RWPE1 (cell line): ENCODE data around the gene TSPAN15.

Experiments
- CTCF ChIA-PET: fragments of 350-600 bp; sonication (Branson Sonifier 250); formaldehyde crosslinking; extraction: SDS; loops from one replicate; lab custom pipeline; 2021; lab: Yijun Ruan, JAX
- POLR2A ChIA-PET: fragments of 400-600 bp; formaldehyde crosslinking; extraction: SDS; loops from one replicate; lab custom pipeline; 2020; ENCODE audit warnings: antibody characterized with exemption; ENCODE audit not compliant: low non-redundant PET; lab: Yijun Ruan, JAX
- DNase-seq: peaks from one replicate; pipeline ENCODE4 v3.0.0; 2012; ENCODE audit warnings: low spot score
- H3K27ac ChIP-seq: fragments of 450-650 bp; 2 replicates; pipeline ENCODE4 v1.5.1; 2017
- CTCF ChIP-seq: fragments of 450-650 bp; conservative IDR thresholded peaks from 2 replicates; pipeline ENCODE4 v1.5.1; 2017; ENCODE audit warnings: low read depth, mild to moderate bottlenecking

TSPAN15 gene

GRCh38 chr10:69409968-69410367, 41.3 kb upstream of the TSPAN15 start:
- no peak for TF ChIP-seq CTCF
- no peak for DNase-seq
- CTCF ChIA-PET: no interaction called here
- no peak overlapping the region for H3K27ac ChIP-seq
- POLR2A ChIA-PET: no interaction called here

- ChIA-PET CTCF (interaction anchor here (0.5 to 1.5 kb wide), 3 partner anchors 39 to 295 kb away, joined by 3 to 8 read pairs (median 5); no protein-coding TSS in a partner anchor), POLR2A (no interaction called here)
- no peak for TF ChIP-seq CTCF
- DNase-seq: no peak
- H3K27ac ChIP-seq: no peak overlapping the region
Measured at GRCh38 chr10:69410487-69410886, 40.8 kb upstream of the TSPAN15 start.

- CTCF ChIA-PET: interaction anchor here (0.6 to 1.5 kb wide), 4 partner anchors 38 to 246 kb away, joined by 3 to 8 read pairs (median 3); no protein-coding TSS in a partner anchor
- no peak for DNase-seq
- POLR2A ChIA-PET: interaction anchor here (0.6 kb wide), 1 partner anchor 1233 kb away, joined by 3 read pairs; no protein-coding TSS in a partner anchor
- no peak overlapping the region for H3K27ac ChIP-seq
- no peak for TF ChIP-seq CTCF
Measured at GRCh38 chr10:69411476-69411875, 39.8 kb upstream of the TSPAN15 start.

GRCh38 chr10:69412232-69412790, 39.0 kb upstream of the TSPAN15 start:
- ChIA-PET POLR2A (no interaction called here), CTCF (interaction anchor here (0.7 to 1.2 kb wide), 2 partner anchors 95 to 264 kb away, joined by 3 read pairs; no protein-coding TSS in a partner anchor)
- TF ChIP-seq CTCF: no peak
- no peak overlapping the region for H3K27ac ChIP-seq
- no peak for DNase-seq

GRCh38 chr10:69413221-69413865, 37.9 kb upstream of the TSPAN15 start:
- DNase-seq: peak; percentile 48
- peak; percentile 58 for TF ChIP-seq CTCF
- CTCF ChIA-PET: interaction anchor here (0.6 to 0.7 kb wide), 2 partner anchors 176 to 265 kb away, joined by 3 to 4 read pairs; no protein-coding TSS in a partner anchor

GRCh38 chr10:69414036-69415018, 36.9 kb upstream of the TSPAN15 start:
- TF ChIP-seq CTCF: no peak
- POLR2A ChIA-PET: no interaction called here
- DNase-seq: no peak
- CTCF ChIA-PET: interaction anchor here (0.7 kb wide), 1 partner anchor 51 kb away, joined by 3 read pairs; no protein-coding TSS in a partner anchor
- no peak overlapping the region for H3K27ac ChIP-seq

More at GRCh38 chr10:69413221-69413865, 37.9 kb upstream of the TSPAN15 start:
- POLR2A ChIA-PET: no interaction called here
- H3K27ac ChIP-seq: no peak overlapping the region
